ENCODE results near the gene EIF4E1B.

- TF ChIP-seq POLR2A (IDR thresholded peaks at IDR 0.05; ENCODE audit: low read depth, low read length) (no peak), POLR2AphosphoS5 (IDR thresholded peaks at IDR 0.05; ENCODE audit: low read depth, low read length) (no peak), TAF1 (IDR thresholded peaks at IDR 0.05; ENCODE audit: low read depth, low read length) (no peak), PAX5 (IDR thresholded peaks at IDR 0.05; ENCODE audit: insufficient read depth, low read length, severe bottlenecking) (no peak), POU2F2 (IDR thresholded peaks at IDR 0.05; ENCODE audit: low read depth, low read length) (no peak), SPI1 (IDR thresholded peaks at IDR 0.05; ENCODE audit: low read depth, low read length) (no peak)
These were observed 8.0 kb downstream of the EIF4E1B start for GRCh38 chr5:176638437-176638836.
